HG03565 (cell line): ENCODE data around the gene CISD2.
"Not testable (repeated sequence)": the region's sequence is repeated elsewhere in the genome, so short reads cannot be mapped to it uniquely, and the experiment has no call there.

ENCODE experiments used
- ATAC-seq: cut with Tn5 transposase; IDR thresholded peaks from one replicate; pipeline ENCODE4 v1.9.1; 2021; ENCODE audit warnings: mild to moderate bottlenecking, moderate library complexity; ENCODE audit not compliant: unreplicated experiment

Gene CISD2

DNA sequence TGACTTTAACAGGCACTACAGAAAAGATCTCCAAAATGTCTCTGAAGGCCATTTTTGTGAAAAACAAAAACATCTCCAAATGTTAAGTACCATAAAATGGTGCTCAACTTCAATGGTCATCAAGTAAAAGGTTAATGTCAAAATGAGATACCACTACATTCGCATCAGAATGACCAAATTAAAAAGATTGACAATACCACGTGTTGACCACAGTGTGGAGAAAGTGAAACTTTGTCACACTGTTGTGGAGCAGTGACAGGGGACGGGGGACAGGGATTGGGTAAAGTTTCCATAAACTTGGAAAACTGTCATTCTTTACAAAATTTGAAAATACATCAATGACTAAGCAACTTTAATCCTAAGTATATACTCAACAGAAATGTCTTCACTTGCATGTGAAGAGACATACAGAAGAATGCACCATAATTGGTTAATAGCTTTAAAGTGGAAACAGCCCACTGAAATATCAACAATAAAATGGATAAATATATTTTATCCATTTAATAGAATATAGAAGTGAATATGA lies 19.1 kb upstream of the CISD2 start:
- no peak for ATAC-seq

DNA sequence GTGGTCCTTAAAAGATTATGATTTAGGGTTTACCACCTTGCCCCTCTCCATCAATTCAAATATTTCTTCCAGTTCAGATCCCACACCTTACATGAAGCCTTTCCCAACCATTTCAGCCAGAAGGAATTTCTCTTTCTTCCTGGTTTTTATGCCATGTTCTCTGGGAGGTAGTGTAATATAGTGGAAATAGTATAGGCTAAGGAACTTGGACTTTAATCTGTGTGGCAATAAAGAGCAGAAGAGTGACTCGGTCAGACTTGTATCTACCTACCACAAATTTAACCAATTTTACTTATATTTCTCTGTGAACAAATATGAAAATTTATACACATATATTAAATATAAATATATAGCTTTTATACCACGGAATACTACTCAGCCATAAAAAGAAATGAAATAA lies 18.4 kb upstream of the CISD2 start:
- no peak for ATAC-seq

- no peak for ATAC-seq
These were observed 9.8 kb upstream of the CISD2 start for GRCh38 chr4:102858828-102859464.

DNA sequence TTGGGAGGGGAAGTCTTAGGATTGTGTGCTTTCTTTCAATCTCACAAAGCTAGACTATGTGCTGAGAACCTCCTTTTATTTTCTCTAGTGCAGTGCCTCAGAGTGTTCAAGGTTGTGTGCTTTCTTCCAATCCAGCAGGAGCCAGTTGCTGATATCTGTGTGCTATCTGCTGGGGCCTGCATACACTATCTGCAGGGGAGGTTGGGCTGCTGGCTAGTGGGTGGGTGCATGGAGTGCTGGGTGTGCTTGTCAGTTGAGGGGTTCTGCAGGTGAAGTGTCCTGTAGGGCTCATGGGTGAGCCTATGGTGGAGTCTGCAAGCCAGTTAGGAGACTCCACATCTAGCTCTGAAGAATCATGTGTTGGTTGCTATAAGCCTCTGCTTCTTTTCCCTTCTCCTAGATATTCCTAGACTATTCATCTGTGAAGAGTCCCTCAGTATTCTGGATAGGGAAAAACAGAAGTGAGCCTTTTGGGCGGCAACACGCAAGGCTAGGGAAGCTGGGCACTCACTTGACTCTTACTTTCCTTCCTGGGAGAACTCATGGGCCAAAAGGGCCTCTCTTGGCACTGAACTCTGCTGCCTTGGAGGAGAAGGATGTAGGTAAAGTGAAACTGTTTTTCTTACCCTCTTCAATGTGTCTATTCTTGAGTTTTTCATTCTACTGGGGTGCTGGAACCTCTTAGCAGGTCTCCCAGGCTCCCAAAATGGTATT lies 8.0 kb upstream of the CISD2 start:
- no peak for ATAC-seq

GRCh38 chr4:102862016-102862415 lies 6.8 kb upstream of the CISD2 start:
- no peak for ATAC-seq

- ATAC-seq = no peak
These were observed 6.0 kb upstream of the CISD2 start for GRCh38 chr4:102862747-102863146.

DNA sequence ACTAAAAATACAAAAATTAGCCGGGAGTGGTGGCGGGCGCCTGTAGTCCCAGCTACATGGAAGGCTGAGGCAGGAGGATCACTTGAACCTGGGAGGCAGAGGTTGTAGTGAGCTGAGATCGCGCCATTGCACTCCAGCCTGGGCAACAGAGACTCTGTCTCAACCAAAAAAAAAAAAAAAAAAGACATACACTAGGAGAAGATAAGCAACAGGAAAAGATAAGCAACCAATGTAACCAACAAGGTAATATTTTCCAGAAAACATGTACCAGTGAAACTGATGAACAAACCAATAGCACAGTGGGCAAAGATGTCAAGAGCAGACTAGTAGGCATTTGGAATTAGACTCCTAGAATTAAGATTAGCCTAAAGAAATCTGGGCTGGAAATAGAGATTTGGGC lies 3.5 kb upstream of the CISD2 start:
- not testable (repeated sequence) for ATAC-seq

DNA sequence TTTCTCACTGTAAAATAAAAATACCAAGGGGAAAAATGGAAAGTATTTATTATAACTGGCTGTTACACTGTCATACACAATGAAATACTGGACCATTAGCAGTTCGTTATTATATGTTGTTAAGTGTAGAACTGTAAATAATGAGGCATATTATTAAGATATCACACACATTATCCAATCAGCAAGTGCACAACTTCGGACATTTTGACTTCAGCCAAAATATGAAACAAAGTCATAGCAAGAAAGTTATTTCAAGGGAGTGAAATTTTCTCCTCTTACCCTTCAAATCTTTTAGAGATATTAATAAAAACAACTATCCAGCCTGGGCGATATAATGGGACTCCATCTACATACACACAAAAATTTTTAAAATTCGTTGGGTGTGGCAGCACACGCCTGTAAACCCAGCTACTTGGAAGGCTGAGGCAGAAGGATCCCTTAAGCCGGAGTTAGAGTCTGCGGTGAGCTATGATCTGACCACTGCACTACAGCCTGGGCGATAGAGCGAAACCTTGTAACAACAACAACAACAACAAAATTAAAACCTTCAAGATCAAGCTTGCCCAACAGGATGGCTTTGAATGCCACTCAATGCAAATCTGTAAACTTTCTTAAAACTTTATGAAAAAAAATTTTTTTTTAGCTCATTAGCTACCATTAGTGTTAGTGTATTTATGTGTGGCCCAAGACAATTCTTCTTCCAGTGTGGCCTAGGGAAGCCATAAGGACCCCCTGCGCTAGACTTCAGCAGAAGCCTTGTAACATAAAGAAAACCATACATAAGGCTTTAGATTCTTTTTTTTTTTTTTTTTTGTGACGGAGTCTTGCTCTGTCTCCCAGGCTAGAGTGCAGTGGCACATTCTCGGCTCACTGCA lies 1.3 kb upstream of the CISD2 start:
- ATAC-seq = no peak

DNA sequence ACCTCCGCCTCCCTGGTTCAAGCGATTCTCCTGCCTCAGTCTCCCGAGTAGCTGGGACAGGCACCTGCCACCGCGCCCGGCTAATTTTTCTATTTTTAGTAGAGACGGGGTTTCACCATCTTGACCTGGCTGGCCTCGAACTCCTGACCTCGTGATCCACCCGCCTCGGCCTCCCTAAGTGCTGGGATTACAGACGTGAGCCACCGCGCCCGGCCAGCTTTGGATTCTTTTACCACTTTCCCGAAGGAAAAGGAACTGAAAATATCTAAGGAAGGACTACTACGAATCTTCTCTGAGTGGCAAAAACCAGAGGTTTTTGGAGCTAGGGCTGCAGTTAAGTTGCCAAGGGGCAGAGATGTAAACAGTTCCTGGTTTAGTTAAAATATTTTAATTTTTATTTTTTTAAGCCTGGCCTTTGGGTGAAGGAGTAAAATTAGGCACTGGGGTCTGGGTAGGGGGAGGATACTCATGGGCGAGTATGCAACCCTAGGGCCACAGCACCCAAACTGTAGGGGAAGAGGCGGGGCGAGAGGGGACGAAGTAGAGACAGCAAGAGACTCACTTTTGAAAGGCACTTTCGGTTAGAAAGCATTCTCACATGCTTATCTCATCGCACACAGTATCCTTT lies 525 bp upstream of the CISD2 start:
- ATAC-seq = no peak

- peak; percentile 8 for ATAC-seq
These were observed 891 bp downstream of the CISD2 start for GRCh38 chr4:102869569-102870197.

- ATAC-seq = no peak
These were observed 3.0 kb downstream of the CISD2 start for GRCh38 chr4:102871772-102872171.

DNA sequence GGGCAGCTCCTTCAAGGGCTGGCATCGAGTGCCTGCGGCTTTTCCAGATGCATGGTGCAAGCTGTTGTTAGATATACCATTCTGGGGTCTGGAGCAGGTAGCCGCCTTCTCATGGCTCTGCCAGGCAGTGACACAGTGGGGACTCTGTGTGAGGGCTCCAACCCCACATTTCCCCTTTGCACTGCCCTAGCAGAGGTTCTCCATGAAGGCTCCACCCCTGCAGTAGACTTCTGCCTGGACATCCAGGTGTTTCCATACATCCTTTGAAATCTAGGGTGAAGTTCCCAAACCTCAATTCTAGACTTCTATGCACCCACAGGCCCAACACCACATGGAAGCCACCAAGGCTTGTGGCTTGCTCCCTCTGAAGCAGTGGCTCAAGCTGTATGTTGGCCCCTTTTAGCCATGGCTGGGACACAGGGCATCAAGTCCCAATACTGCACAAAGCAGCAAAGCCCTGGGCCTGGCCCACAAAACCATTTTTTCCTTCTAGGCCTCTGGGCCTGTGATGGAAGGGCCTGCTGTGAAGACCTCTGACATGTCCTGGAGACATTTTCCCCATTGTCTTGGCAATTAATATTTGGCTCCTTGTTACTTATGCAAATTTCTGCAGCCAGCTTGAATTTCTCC lies 8.8 kb downstream of the CISD2 start:
- not testable (repeated sequence) for ATAC-seq

GRCh38 chr4:102878349-102878748 lies 9.6 kb downstream of the CISD2 start:
- ATAC-seq = not testable (repeated sequence)

- no peak for ATAC-seq
These were observed 10.1 kb downstream of the CISD2 start for GRCh38 chr4:102878901-102879300.

DNA sequence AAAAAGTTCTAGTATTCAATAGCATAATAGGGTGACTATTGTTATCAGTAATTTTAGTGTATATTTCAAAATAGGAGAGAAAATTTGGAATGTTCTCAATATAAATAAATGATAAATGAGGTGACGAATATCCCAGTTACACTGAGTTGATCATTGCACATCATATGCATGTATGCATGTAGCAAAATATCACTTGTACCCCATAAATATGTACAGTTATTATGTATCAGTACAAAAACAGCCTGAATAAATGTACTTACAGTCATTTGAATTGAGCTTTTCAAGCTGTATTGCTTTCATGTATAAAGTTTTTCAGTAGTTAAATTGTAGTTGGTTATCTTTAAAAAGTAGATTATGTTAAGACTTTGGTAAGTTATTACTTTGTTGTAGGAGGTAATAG lies 12.6 kb downstream of the CISD2 start:
- ATAC-seq = no peak

DNA sequence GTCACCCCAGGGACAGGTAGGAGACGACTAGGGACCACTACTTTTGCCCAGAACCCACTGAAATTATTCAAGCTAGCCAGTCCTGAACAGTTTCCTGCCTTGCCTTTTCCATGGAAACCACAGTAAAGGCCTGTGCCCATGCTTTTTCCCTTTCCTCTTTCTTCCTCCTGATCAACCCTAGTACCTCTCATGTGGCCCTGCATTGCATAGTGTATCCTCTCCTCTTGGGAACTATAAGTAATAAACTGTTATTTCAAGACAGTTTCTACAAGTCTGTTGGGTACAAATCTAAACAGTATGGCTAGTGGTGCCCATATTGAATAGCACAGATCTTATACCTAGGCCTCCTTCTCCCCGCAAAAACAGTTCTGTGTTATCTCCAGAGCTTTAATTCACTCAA lies 14.5 kb downstream of the CISD2 start:
- no peak for ATAC-seq

DNA sequence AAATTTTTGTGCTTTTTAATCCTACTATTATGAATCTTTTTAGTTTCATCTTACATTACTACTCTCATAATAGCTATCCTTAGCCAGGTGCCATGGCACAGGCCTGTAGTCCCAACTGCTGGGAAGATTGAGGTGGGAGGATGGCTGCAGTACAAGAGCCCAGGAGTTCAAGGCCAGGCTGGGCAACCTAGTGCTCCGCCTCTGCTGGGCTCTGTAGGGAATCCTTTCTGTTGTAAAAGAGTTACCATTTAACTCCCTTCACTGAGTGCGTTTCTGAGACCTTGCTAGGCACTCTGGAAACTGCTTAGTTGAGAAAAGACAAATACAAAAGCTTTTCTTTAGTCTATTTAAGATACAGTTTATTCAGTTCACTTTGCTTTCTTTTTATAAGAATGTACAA lies 19.8 kb downstream of the CISD2 start:
- ATAC-seq = not testable (repeated sequence)

GRCh38 chr4:102889866-102890265 lies 21.1 kb downstream of the CISD2 start:
- not testable (repeated sequence) for ATAC-seq

DNA sequence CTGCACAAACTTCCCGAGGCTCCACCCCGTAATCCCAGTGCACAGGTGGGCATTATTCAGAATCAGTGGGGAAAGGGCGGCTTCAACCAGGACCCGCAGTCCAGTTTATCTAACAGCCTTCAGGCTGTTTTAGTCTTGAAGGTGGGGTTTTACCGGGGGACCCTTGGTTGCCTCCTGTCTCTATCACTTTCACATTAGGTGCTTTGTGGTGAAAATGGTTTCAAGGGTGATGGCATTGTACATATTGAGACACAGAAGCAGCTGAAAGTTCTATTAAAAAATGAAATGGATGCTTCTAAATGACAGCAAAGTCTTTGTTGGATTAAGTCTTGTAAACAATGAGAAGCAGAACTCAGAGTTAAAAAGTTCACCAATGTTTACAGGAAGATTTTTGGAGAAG lies 27.8 kb downstream of the CISD2 start:
- not testable (repeated sequence) for ATAC-seq

GRCh38 chr4:102897610-102898009 lies 28.8 kb downstream of the CISD2 start:
- ATAC-seq = not testable (repeated sequence)
